NCI-H1048 (cell line): ENCODE results near the gene RPL41.
"Not testable (repeated sequence)": the region's sequence is repeated elsewhere in the genome, so short reads cannot be mapped to it uniquely, and the experiment has no call there.

Experiments
- DNase-seq: peaks from one replicate; lab custom pipeline; 2025; lab: John Stamatoyannopoulos, UW

Gene RPL41

GRCh38 chr12:56154818-56155217 is 38.4 kb downstream of the RPL41 start:
- DNase-seq: no peak

- no peak for DNase-seq
Observed at GRCh38 chr12:56155256-56155845, 38.9 kb downstream of the RPL41 start.

- not testable (repeated sequence) for DNase-seq
Observed at GRCh38 chr12:56156464-56157200, 40.2 kb downstream of the RPL41 start.

- DNase-seq: no peak
Observed at GRCh38 chr12:56157201-56158028, 41.0 kb downstream of the RPL41 start.

GRCh38 chr12:56158029-56158925 is 41.8 kb downstream of the RPL41 start, which contains the start of gene MYL6:
Gene MYL6 (plus strand): TSS chr12:56158359. CDS start chr12:56158402, 43 bp downstream.
- peak; percentile 95 for DNase-seq

GRCh38 chr12:56158926-56159461 is 42.6 kb downstream of the RPL41 start:
- no peak for DNase-seq

GRCh38 chr12:56159482-56160192 is 43.2 kb downstream of the RPL41 start:
- DNase-seq: no peak

- no peak for DNase-seq
Observed at GRCh38 chr12:56160193-56160763, 43.8 kb downstream of the RPL41 start.

GRCh38 chr12:56160894-56161689 is 44.7 kb downstream of the RPL41 start:
- no peak for DNase-seq

GRCh38 chr12:56161690-56162351 is 45.4 kb downstream of the RPL41 start:
- no peak for DNase-seq

- no peak for DNase-seq
Observed at GRCh38 chr12:56162468-56163290, 46.2 kb downstream of the RPL41 start.

GRCh38 chr12:56163533-56164344 is 47.3 kb downstream of the RPL41 start:
- no peak for DNase-seq

GRCh38 chr12:56164345-56164729 is 47.9 kb downstream of the RPL41 start:
- DNase-seq: no peak

- no peak for DNase-seq
Observed at GRCh38 chr12:56165369-56165768, 48.9 kb downstream of the RPL41 start.
